ENCODE data around the gene RIC8B. TPM values are rescaled to one million over a fixed set of nuclear protein-coding genes. Genes with fewer than 3 reads are reported as not detected.
A peak's percentile ranks its signal among the peaks of the same experiment; 100 is the strongest.

RIC8B gene
- total and polyA plus RNA-seq, 2 of the 8 experiments (the other 6 are each of a cell fraction or from before 2014, with no cell fraction given): 8.2 to 25.3 TPM

- Histone ChIP-seq H2BK12ac (ENCODE audit: low read depth, low read length) (no peak overlapping the region), H3K14ac (ENCODE audit: insufficient read length) (no peak overlapping the region), H2BK15ac (ENCODE audit: low read length) (no peak overlapping the region), H4K8ac (ENCODE audit: extremely low read depth, insufficient read depth, low read length) (no peak overlapping the region), H3K4ac (replicated peaks; ENCODE audit: insufficient read length, low read depth, low read length) (no peak overlapping the region), H3K23ac (ENCODE audit: insufficient read length) (no peak overlapping the region), H3K36me3 (ENCODE audit: control insufficient read depth in 2 of 4, insufficient read depth in 4 of 4, low read length in 3 of 4) (no peaks in the 10 kb centered on the region), H3K9me3 (ENCODE audit: insufficient read depth in 2 of 2, low read depth in 1 of 2, low read length in 1 of 2) (no peaks in the 10 kb centered on the region), H2AK5ac (ENCODE audit: low read depth, low read length) (no peak overlapping the region), H3K18ac (ENCODE audit: extremely low read depth, low read length) (no peak overlapping the region), H3K4me3 (ENCODE audit: extremely low read depth in 1 of 4, insufficient read depth in 2 of 4, low read depth in 3 of 4, low read length in 4 of 4) (peak overlapping the region in 1 of 4 experiments; percentile 18; a peak in 1 of 8 replicates), H3K27ac (ENCODE audit: low read depth, low read length) (no peak overlapping the region), H3K56ac (replicated peaks; ENCODE audit: insufficient read length, low read depth, low read length) (no peak overlapping the region), H4K5ac (ENCODE audit: insufficient read length, low read depth, low read length) (no peak overlapping the region), H3K4me1 (replicated peaks in 1 of 4; ENCODE audit: control insufficient read depth in 3 of 4, insufficient read depth in 4 of 4, low read length in 3 of 4) (peaks cover 0 to 15% (median 14%) of the 10 kb centered on the region in 4 experiments; a peak in 4 of 7 replicates), H2BK5ac (ENCODE audit: low read depth, low read length) (no peak overlapping the region), H3K23me2 (ENCODE audit: low read depth, low read length) (no peaks in the 10 kb centered on the region), H3K27me3 (replicated peaks in 1 of 4; ENCODE audit: control insufficient read depth in 3 of 4, extremely low read depth in 1 of 4, insufficient read depth in 3 of 4, low read length in 3 of 4) (no peaks in the 10 kb centered on the region; a peak in 2 of 7 replicates), H3K4me2 (ENCODE audit: insufficient read depth in 1 of 2, low read depth in 2 of 2, low read length in 2 of 2) (peak overlapping the region; percentile 43 to 61; a peak in 2 of 4 replicates), H4K20me1 (replicated peaks in 1 of 2; ENCODE audit: control insufficient read depth in 1 of 2, insufficient read depth in 2 of 2, low read length in 2 of 2) (no peaks in the 10 kb centered on the region), H2BK120ac (replicated peaks; ENCODE audit: low read depth, low read length) (no peak overlapping the region), H2AFZ (ENCODE audit: low read length) (no peak overlapping the region), H3K79me1 (ENCODE audit: low read depth, low read length) (no peaks in the 10 kb centered on the region), H4K91ac (replicated peaks; ENCODE audit: insufficient read length, low read length) (no peak overlapping the region), H3K9ac (replicated peaks in 1 of 4; ENCODE audit: extremely low read depth in 1 of 4, low read depth in 3 of 4, low read length in 3 of 4) (no peak overlapping the region), H2BK20ac (ENCODE audit: low read length) (no peak overlapping the region), H3K79me2 (ENCODE audit: control insufficient read depth in 1 of 2, insufficient read depth in 2 of 2, low read length in 2 of 2) (no peaks in the 10 kb centered on the region)
- ChIA-PET POLR2A (ENCODE audit: partially characterized antibody) (interaction anchor here (0.6 to 2.1 kb wide), 3 partner anchors 36 to 563 kb away, joined by 3 to 15 read pairs (median 7); partner anchors contain the start of genes POLR3B and TMEM263), CTCF (ENCODE audit: partially characterized antibody) (interaction anchor here (0.7 to 6.4 kb wide), 53 partner anchors 10 to 693 kb away, joined by 3 to 50 read pairs (median 4); partner anchors contain the start of gene POLR3B)
- no peak for DNase-seq (ENCODE audit: low read depth in 1 of 2, low spot score in 2 of 2)
- peak; percentile 13 for FAIRE-seq
- 44% methylated on average over 4 of the region's 4 CpGs; no CpG with 5 or more reads in 1 of the 2 experiments for WGBS, 2 experiments (ENCODE audit: extremely low coverage in 1 of 2, insufficient coverage in 1 of 2, insufficient read length in 1 of 2, insufficient replicate concordance in 2 of 2, low coverage in 1 of 2, low lambda C conversion rate in 2 of 2, missing lambda C conversion rate in 1 of 2)
- TF ChIP-seq BRCA1 (IDR thresholded peaks at IDR 0.05; ENCODE audit: low read depth, low read length) (no peak), NRF1 (IDR thresholded peaks at IDR 0.05; ENCODE audit: low read depth, low read length) (no peak), USF2 (IDR thresholded peaks at IDR 0.05; ENCODE audit: low read length) (no peak), CEBPB (IDR thresholded peaks at IDR 0.05; ENCODE audit: low read depth, low read length) (no peak), HDAC6 (IDR thresholded peaks at IDR 0.05; ENCODE audit: low read depth, low read length) (no peak), KDM1A (IDR thresholded peaks at IDR 0.05; ENCODE audit: borderline replicate concordance, low read length) (0 out of 2 replicates have a peak, but pooled peaks have one; percentile 47), RAD21 (IDR thresholded peaks at IDR 0.05 in 1 of 2, conservative IDR thresholded peaks at IDR 0.05 in 1 of 2; ENCODE audit: low read depth in 2 of 2, low read length in 2 of 2) (peak; percentile 77 to 80), POLR2A (IDR thresholded peaks at IDR 0.05; ENCODE audit: control extremely low read depth in 1 of 2, low read depth in 2 of 2, low read length in 2 of 2) (no peak)
- TF ChIP-seq, protein P1, sequence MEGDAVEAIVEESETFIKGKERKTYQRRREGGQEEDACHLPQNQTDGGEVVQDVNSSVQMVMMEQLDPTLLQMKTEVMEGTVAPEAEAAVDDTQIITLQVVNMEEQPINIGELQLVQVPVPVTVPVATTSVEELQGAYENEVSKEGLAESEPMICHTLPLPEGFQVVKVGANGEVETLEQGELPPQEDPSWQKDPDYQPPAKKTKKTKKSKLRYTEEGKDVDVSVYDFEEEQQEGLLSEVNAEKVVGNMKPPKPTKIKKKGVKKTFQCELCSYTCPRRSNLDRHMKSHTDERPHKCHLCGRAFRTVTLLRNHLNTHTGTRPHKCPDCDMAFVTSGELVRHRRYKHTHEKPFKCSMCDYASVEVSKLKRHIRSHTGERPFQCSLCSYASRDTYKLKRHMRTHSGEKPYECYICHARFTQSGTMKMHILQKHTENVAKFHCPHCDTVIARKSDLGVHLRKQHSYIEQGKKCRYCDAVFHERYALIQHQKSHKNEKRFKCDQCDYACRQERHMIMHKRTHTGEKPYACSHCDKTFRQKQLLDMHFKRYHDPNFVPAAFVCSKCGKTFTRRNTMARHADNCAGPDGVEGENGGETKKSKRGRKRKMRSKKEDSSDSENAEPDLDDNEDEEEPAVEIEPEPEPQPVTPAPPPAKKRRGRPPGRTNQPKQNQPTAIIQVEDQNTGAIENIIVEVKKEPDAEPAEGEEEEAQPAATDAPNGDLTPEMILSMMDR (IDR thresholded peaks at IDR 0.05; ENCODE audit: control extremely low read depth in 1 of 3, insufficient read depth in 1 of 3, low read depth in 1 of 3, low read length in 3 of 3): peak in 2 of 3 experiments; percentile 41 to 57; a peak in 2 of 4 replicates
These were observed 145.5 kb downstream of the RIC8B start for GRCh38 chr12:106919910-106920544.
